GM19023 (cell line): ENCODE measurements around the gene MYOG.

Experiments
- ATAC-seq: cut with Tn5 transposase; IDR thresholded peaks from one replicate; pipeline ENCODE4 v1.9.1; 2021; ENCODE audit warnings: mild to moderate bottlenecking, moderate library complexity; ENCODE audit not compliant: unreplicated experiment

The MYOG gene

DNA sequence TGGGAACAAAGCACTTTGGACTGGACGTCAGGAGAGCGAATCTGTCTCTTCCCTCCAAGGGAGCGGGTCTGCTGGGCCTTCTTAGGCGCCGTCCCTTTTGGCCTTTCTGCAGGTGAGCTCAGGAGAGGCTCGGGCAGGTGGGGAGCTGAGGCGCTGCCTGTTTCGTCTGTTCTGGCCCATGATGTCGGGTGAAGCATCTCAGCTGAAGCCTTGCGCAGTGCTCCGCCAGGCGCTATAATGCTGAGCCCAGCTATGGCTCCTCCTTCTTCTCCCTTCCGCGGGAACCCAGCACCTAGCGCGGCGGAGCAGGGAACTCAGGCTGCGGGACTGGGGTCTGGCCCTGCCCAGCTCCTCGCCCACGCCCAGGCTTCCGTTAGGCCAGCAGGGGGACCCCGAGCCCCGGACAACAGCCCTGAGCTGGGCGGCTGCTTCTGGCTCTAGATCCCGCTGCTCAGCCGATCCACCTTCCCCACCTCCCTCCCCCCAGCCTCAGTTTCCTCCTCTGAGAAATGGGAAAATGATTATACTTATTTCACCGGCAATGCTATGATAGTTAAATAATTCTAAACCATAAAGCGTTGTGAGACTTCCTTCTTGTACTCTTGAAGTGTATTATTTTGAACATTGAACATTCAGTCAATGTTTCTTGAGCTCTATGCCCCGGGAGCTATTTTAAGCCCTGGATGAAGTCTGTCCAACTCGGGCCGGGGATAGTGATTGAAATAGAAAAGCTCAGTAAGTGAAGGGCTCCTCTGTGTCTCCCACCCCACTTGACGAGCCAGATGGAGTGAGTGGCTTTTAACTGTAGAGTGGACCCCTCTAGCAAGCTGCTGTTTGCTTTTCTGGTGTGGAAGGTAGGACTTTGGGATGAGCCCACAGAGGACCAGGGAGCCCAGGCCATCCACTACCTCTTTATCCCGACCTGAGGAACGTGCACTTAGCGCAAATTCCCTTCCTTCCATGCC, 32.1 kb upstream of the MYOG start:
- no peak for ATAC-seq

DNA sequence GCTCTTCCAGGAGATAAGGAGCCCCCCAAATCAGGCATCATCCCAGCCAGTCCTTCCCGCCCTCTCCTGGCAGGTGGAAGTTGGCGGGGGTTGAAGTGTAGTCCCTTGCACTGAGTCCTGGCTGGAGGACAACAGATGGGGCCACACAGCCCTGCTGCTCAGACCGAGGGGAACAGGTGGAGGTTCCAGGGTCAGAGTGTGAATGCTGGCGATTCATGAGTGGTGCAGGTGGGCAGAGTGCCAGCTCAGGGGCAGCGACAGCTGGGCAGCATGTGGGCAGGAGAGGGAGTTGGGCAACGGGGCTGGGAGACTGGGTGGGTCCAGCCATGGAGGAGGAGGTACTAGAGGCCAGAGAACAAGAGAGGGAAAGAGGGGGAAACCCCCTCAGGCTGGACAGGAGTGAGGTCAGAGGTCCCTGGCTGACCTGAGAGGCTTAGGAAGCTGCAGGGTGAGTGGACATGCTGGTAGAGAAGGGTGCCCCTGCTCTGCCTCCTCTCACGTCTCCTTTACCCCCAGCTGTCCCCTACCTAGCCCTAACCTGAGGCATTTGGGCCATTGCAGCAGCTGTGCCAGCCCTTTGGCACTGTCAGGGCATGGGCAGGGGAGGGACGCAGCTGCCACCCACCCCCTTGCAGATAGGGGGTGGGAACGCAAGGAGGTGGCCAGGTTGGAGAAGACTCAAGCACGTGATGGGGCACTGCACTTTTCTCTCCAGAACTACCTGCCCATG, 30.4 kb upstream of the MYOG start:
- ATAC-seq, result no peak

GRCh38 chr1:203114202-203114601, 28.4 kb upstream of the MYOG start:
- no peak for ATAC-seq

DNA sequence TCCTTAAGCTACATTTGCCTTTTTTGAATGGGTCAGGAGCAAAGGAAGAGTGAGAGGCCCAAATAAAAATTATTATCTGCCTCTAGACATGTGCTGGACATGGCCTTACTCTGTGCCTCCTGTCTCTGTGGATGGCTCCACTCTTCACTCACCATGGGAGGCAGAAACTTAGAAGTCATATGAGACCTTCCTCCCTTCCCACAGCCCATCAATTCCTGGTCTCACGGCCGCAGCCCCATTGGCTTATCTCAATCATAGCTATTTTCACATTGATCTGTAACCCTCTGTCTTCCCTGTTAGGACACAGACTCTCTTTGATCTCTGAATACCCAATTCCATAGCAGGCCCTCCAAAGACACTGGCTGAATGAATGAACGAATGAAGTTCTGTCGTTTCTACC, 27.5 kb upstream of the MYOG start:
- ATAC-seq, result no peak

DNA sequence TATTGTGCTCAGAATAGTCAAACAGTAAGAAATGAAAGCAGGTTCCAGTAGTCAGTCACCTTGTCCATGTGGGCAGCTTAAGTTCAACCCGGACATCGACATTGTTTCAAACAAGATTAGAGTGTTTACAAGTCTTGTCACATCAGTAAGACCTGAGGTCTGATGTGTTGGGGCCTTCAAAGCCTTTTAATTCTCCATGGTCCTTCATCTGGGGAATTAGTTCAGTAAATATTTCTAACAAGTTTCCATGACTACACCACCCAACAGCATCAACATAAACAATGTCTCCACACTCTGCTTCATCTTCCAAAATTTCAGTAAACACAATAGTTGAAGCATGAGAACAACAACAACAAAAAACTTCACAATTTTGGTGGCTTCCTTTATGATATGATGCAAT, 26.7 kb upstream of the MYOG start:
- no peak for ATAC-seq

DNA sequence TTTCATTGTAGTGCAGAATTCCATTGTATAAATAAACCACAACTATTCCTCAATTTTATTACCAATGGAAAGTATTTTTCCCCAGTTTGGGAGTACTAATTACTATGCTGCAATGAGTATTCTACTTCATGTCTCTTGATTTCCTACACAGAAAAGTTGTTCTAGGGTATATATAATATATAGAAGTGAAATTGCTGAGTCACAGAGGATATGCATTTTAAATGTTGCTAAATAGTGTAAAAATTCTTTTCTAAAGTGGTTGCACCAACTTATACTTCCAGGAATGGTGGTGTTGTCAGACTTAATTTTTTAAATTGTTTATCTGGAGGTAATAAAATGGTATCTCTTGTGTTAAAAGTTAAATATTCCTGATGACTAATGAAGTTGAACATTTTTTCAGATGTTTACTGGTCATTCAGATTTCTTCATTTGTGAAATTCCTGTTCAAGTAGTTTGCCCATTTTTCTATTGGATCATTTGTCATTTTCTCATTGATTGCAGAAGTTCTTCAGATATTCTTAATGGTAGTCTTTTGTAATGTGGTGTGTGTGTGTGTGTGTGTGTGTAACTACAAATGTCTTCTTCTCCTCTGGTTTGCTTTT, 19.1 kb upstream of the MYOG start:
- no peak for ATAC-seq

GRCh38 chr1:203103829-203104495, 18.1 kb upstream of the MYOG start:
- ATAC-seq, result no peak

GRCh38 chr1:203103216-203103615, 17.4 kb upstream of the MYOG start:
- ATAC-seq, result no peak

DNA sequence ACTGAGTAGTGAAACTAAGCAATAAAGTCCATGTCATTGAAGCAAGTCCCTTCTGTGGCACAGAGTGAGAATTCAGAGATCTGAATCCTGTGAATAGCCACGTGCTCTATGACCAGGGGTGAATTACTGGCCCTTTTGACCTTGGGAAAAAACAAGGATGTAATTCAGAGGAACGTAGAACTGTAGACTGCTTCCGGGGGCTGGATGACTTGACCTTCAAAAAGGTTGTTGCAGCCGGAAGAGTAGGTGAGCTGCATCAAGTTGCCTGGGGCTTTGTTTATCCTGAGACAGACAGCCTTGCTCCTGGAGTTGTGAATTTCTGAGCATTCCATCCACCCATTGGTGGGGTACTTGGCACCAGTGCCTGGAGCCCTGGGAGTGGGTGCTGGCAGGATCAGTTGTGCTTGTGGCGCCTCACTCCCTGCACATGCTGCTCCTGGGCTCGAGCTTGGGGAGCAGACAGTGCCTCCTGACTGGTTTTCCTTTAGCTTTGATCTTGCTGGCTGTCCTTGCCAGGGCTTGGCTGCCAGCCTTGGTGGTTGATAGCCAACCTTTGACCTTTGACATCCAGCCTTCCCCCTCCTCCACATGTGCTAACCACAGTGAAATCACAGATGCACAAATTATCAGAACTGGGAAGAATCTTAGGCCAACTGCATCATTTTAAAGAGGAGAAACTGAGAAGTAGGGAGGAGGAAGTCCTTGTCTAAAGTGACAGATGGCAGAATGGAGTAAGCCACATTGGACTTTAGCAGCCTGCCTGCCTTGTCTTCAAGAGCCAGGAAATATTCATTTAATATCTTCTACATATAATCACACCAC, 16.2 kb upstream of the MYOG start:
- no peak for ATAC-seq

- ATAC-seq, result no peak
These were observed 14.7 kb upstream of the MYOG start for GRCh38 chr1:203100516-203100869.

GRCh38 chr1:203099805-203100515, 14.1 kb upstream of the MYOG start:
- no peak for ATAC-seq

- ATAC-seq, result no peak
These were observed 13.2 kb upstream of the MYOG start for GRCh38 chr1:203098914-203099520.

- ATAC-seq, result no peak
These were observed 12.6 kb upstream of the MYOG start for GRCh38 chr1:203098445-203098844.

- ATAC-seq, result no peak
These were observed 11.2 kb upstream of the MYOG start for GRCh38 chr1:203097001-203097400.

- no peak for ATAC-seq
These were observed 10.8 kb upstream of the MYOG start for GRCh38 chr1:203096566-203096965.

DNA sequence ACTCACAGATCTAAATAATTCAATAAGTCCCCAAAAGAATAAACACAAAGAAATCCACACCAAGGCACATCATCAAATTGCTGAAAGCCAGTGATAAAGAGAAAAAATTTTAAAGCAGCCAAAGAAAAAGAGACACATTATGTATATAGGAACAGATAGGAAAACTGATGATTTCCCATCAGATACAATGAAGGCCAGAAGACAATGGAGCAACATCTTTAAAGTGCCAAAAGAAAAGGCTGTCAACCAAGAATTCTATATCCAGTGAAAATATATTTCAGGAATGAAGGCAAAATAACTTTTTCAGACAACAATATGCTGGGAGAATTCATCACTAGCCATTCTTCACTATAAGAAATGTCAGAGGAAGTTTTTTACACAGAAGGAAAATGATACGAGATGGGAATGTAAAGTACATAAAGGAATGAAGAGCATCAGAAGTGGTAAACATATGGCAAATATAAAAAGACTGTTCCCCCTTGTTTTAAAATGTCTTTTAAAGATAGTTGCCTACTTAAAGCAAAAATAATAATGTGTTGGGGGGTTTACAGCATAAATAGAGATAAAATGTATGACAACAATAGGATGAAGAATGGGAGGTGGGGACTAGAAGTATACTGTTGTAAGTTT, 9.4 kb upstream of the MYOG start:
- ATAC-seq, result no peak

DNA sequence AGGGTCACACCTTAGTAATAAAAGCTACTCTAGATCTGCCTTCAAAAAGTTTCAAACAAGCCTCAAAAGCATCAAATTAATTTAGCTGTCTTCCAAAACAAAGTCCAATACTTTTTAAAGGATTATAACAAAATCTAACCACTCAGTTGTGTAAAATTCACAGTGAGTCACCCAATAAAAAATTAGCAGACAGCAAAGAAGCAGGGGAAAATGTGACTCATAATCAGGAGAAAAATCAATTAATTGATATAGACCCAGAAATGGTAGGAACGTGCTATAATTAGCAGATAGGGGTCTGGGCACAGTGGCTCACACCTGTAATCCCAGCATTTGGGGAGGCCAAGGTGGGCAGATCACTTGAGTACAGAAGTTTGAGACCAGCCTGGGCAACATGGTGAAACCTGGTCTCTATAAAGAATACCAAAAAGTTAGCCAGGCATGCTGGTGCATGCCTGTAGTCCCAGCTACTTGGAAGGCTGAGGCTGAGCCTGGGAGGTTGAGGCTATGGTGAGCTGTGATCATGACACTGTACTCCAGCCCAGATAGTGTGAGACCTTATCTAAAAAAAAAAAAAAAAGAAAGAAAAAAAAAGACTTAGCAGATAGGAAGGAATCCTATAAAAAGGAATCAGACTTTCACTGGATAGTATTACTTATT, 8.1 kb upstream of the MYOG start:
- no peak for ATAC-seq

GRCh38 chr1:203091761-203092330, 6.0 kb upstream of the MYOG start:
- ATAC-seq, result no peak
